GM12878 (cell line): ENCODE results near the gene CLTCL1.

Experiments used
- CEBPB ChIP-seq, 2 experiments: fragments of 150-350 bp in 1 of 2; IDR thresholded peaks; 2 replicates each; pipeline ENCODE4 v1.6.1; 2012 to 2014; ENCODE audit warnings: low read depth in 2 of 2, low read length in 2 of 2, borderline replicate concordance in 1 of 2, inconsistent platforms in 1 of 2
- CREM ChIP-seq: IDR thresholded peaks from 2 replicates; pipeline ENCODE4 v1.6.1; 2014; ENCODE audit warnings: antibody characterized with exemption, low read depth
- CTCF ChIP-seq, 3 experiments: IDR thresholded peaks in 2 of 3; conservative IDR thresholded peaks in 1 of 3; 2 replicates each; pipeline ENCODE4 v1.5.1; 2011; ENCODE audit warnings: low read depth in 3 of 3, low read length in 3 of 3, mild to moderate bottlenecking in 3 of 3, control low read depth in 2 of 3, moderate library complexity in 2 of 3, inconsistent platforms in 1 of 3, mixed read lengths in 1 of 3; ENCODE audit not compliant: control insufficient read depth in 2 of 3, insufficient read depth in 1 of 3; ENCODE audit errors: extremely low read depth in 1 of 3
- EZH2 ChIP-seq: IDR thresholded peaks from 2 replicates; pipeline ENCODE4 v1.6.1; 2012; ENCODE audit warnings: low read depth, mild to moderate bottlenecking, control low read depth, inconsistent platforms, low read length, borderline replicate concordance; ENCODE audit not compliant: control insufficient read depth
- FOS ChIP-seq: IDR thresholded peaks from 3 replicates; pipeline ENCODE4 v1.6.1; 2011; ENCODE audit warnings: borderline replicate concordance; ENCODE audit not compliant: insufficient read length; ENCODE audit errors: extremely low read depth
- JUND ChIP-seq: IDR thresholded peaks from 2 replicates; pipeline ENCODE4 v1.6.1; 2012; ENCODE audit warnings: low read depth, mild to moderate bottlenecking, low read length, improper control_type of control experiment, moderate library complexity
- MYC ChIP-seq: IDR thresholded peaks from 2 replicates; pipeline ENCODE4 v1.6.1; 2011; ENCODE audit warnings: mild to moderate bottlenecking, low read length, moderate library complexity, inconsistent platforms; ENCODE audit not compliant: insufficient read depth, insufficient replicate concordance, insufficient read length, severe bottlenecking
- NKRF ChIP-seq: fragments of 450-650 bp; conservative IDR thresholded peaks from 2 replicates; pipeline ENCODE4 v1.6.1; 2017; ENCODE audit warnings: mild to moderate bottlenecking, moderate library complexity
- POLR2A ChIP-seq: IDR thresholded peaks from 2 replicates; pipeline ENCODE4 v1.6.1; 2011; ENCODE audit warnings: low read depth, mild to moderate bottlenecking, low read length
- POLR2AphosphoS2 ChIP-seq: IDR thresholded peaks from 2 replicates; pipeline ENCODE4 v1.6.1; 2011; ENCODE audit warnings: low read depth, mild to moderate bottlenecking, low read length, improper control_type of control experiment, moderate library complexity
- TCF12 ChIP-seq: IDR thresholded peaks from 2 replicates; pipeline ENCODE4 v1.6.1; 2011; ENCODE audit warnings: low read depth, mild to moderate bottlenecking, low read length
- ZBTB40 ChIP-seq: fragments of 450-650 bp; IDR thresholded peaks from 2 replicates; pipeline ENCODE4 v1.6.1; 2016; ENCODE audit warnings: mild to moderate bottlenecking, moderate library complexity, borderline replicate concordance

GRCh38 chr22:19138217-19139000, 153.1 kb downstream of the CLTCL1 start:
- no peak for TF ChIP-seq TCF12
- no peak for TF ChIP-seq CREM
- no peak for TF ChIP-seq ZBTB40
- no peak for TF ChIP-seq NKRF
- no peak for TF ChIP-seq FOS
- TF ChIP-seq POLR2A = no peak
- TF ChIP-seq JUND = no peak
- TF ChIP-seq POLR2AphosphoS2 = no peak
- TF ChIP-seq CEBPB (IDR thresholded peaks at IDR 0.05; ENCODE audit: borderline replicate concordance in 1 of 2, low read depth in 2 of 2, low read length in 2 of 2) = no peak
- TF ChIP-seq CTCF (IDR thresholded peaks at IDR 0.05 in 2 of 3, conservative IDR thresholded peaks at IDR 0.05 in 1 of 3; ENCODE audit: control insufficient read depth in 2 of 3, extremely low read depth in 1 of 3, insufficient read depth in 1 of 3, low read depth in 3 of 3, low read length in 3 of 3) = no peak
- TF ChIP-seq MYC = no peak
- no peak for TF ChIP-seq EZH2
